Measurements from ENCODE around the gene ASCC1.
"Not testable (repeated sequence)": the region's sequence is repeated elsewhere in the genome, so short reads cannot be mapped to it uniquely, and the experiment has no call there.

ASCC1 gene

DNA sequence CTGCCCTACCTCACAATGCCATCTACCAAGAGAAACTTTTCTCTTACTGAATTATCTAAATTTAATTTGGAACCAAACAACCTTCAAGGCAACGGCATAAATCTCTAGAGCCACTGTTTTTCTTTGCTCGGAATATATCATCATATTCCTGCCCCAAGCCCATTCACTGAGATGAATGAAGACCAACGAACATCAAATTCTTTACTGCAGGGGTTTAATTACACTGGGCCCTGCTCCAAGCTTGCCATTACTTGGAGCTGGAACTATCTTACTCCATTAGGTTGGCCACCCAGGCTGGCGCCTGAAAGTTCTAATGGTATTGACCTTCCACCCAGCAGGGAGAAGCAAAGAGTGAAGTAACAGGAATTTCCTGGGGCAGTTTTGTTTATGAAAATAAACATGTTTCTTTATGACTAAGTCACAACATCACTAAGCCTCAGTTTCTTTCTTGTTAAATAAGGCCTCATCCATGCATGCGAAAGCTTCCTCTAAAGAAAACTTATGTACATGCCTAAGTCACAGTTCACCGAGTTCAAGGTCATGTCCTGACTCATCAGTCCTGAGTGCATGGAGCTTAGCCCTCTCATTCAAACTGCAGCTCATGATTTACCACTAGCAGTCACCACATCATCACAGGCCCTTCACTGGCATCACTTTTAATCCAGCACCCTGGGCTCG, 42.3 kb downstream of the ASCC1 start:
- in situ Hi-C loops (cut with MboI; ENCODE audit: low sequenced_read_pairs): no loop called here

DNA sequence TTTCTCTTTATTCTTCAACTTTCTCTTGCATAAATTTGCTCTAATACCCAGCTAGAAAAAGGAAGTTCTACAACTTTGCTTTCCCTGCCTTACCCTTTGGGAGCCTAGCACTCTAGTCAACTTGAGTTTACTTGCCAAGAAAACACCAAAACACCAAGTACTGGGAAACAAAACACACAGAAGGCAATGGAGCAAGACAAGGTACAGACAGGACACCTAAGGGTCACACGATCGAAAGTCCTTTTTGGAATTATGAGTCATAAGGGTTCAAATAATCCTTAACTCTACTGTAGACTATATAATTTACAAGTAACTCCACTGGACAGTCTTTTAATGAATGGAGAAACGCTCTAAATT, 42.8 kb downstream of the ASCC1 start:
- in situ Hi-C loops (cut with MboI; ENCODE audit: low sequenced_read_pairs): no loop called here

DNA sequence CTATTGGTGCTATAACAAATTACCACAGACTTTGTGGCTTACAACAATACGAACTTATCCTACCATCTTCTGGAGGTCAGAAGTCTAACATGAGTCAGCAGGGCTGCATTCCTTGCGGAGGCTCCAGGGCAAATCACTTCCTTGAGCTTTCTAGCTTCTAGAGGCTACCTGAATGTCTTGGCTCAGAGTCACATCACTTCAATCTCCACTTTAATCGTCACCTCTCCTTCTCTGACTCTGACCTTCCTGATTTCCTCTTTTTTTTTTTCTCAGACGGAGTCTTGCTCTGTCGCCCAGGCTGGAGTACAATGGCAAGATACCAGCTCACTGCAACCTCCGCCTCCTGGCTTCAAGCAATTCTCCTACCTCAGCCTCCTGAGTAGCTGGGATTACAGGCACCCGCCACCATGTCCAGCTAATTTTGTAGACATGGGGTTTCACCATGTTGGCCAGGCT, 44.9 kb downstream of the ASCC1 start:
- in situ Hi-C loops (cut with MboI; ENCODE audit: low sequenced_read_pairs): no loop called here

DNA sequence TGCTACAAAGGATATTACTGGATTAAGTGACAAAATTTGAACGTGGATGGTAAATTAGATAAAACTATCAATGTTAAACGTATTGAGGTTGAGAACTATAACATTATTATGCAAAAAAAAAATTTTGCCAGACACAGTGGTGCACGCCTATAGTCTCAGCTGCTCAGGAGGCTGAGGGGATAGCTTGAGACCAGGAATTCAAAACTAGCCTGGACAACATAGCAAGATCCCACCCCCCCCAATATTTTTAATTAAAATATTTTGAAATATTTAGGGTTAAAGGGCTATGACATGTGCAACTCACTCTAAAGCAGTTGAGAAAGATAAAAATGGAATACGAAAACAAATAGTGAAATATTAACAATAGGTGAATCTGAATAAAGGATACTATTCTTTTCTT, 45.3 kb downstream of the ASCC1 start:
- in situ Hi-C loops (cut with MboI; ENCODE audit: low sequenced_read_pairs): no loop called here

DNA sequence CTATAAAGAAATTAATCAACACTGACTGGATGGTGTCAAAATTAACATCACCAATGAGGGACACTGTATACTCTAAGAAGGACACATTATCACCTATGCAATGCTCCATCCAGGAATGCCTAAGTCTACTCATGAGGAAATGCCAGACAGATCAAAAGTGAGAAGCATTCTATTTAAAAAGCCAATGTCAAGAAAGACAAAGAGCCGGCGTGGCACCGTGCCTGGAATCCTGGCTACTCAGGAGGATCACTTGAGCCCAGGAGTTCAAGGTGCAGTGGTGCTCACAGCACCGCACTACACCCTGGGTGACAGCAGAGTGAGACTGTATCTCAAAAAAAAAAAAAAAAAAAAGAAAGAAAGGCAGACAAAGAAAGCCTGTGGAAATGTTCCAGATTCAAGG, 45.8 kb downstream of the ASCC1 start:
- in situ Hi-C loops (cut with MboI; ENCODE audit: low sequenced_read_pairs): no loop called here

DNA sequence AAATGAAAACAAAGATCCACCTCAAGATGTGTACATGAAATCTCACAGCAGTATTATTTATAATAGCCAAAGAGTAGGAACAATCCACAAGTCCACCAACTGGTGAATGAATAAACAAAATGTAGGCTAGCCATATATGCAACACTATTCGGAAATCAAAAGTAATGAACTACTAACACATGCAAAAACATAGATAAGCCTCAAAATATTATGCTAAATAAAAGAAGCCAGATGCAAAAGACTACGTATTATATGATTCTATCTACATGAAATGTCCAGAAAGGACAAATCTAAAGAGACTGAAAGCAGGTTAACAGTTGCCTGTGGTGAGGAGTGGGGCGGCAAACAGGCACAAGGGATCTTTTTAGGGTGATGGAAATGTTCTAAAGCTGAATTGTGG, 49.0 kb downstream of the ASCC1 start:
- in situ Hi-C loops (cut with MboI; ENCODE audit: low sequenced_read_pairs): no loop called here

DNA sequence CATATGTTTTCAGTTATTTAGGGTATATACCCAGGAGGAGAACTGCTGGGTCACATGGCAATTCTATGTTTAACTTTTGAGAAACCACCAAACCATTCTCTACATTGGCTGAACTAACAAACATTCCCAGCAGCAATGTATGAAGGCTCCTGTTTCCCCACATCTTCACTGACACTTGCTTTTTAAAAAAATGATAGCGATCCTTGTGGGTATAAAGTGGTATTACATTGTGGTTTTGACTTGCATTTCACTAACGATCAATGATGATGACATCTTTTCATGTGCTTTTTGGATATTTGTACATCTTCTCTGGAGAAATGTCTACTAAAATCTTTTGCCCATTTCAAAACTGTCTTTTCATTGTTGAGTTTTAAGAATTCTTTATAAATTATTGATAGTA, 51.5 kb downstream of the ASCC1 start:
- in situ Hi-C loops (cut with MboI; ENCODE audit: low sequenced_read_pairs): no loop called here

DNA sequence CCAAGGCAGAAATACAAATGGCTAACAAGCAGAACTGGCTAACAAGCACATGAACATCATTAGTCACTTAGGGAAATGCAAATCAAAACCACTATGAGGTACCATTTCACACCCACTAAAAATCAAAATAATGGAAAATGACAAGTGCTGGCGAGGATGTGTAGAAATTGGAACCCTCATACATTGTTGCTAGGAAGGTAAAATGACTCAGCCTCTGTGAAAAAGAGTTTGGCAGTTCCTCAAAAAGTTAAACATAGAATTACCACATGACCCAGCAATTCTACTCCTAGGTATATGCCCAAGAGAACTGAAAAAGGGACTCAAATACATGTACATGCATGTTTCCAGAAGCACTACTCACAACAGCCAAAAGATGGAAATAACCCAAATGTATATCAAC, 53.1 kb downstream of the ASCC1 start:
- in situ Hi-C loops (cut with MboI; ENCODE audit: low sequenced_read_pairs): no loop called here

DNA sequence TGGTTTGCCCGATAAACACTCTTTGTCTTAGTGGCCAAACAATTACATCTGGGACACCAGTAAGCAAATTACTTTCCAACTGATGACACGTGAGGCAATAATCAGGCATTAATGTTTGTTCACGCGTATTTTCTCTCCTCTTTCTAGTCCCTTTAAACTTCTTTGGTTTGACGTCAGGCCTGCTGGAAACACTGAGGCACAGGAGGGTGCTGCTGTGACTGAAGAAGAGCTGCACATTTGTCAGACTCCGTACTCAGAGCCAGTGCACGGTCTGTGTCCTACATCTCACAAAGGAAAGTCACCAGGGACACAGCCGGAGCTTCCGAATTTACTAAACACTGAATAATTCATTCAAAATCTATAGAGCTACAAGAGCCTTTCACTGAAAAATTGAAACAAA, 57.9 kb downstream of the ASCC1 start:
- in situ Hi-C loops (cut with MboI; ENCODE audit: low sequenced_read_pairs): no loop called here

DNA sequence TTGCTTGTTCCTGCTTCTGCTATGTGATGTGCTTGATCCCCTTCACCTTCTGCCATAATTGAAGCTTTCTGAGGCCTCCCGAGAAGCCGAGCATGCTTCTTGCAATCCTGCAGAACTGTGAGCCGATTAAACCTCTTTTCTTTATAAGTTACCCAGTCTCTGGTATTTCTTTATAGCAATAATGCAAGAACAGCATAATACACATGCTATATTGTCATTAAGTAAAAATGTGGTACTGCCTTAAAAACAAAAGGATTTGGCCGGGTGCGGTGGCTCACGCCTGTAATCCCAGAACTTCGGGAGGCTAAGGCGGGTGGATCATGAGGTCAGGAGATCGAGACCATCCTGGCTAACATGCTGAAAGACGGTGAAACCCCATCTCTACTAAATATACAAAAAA, 59.9 kb downstream of the ASCC1 start:
- in situ Hi-C loops (cut with MboI; ENCODE audit: low sequenced_read_pairs): no loop called here

DNA sequence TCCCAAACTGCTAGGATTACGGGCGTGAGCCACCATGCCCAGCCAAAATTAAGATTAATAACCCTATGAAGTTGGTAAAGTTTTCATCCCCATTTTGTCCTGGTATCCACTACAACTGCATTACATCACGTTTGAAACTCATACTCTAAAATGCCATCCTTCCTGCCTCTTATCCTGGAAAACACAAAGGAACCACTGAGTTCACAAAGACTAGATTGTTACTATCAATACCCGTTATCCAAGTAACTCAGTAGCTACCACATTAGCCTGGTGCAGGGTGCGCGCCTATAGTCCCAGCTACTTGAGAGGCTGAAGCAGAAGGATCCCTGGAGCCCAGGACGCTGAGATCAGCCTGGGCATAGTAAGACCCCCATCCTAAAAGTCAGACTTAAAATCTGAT, 63.8 kb downstream of the ASCC1 start:
- in situ Hi-C loops (cut with MboI; ENCODE audit: low sequenced_read_pairs): no loop called here

DNA sequence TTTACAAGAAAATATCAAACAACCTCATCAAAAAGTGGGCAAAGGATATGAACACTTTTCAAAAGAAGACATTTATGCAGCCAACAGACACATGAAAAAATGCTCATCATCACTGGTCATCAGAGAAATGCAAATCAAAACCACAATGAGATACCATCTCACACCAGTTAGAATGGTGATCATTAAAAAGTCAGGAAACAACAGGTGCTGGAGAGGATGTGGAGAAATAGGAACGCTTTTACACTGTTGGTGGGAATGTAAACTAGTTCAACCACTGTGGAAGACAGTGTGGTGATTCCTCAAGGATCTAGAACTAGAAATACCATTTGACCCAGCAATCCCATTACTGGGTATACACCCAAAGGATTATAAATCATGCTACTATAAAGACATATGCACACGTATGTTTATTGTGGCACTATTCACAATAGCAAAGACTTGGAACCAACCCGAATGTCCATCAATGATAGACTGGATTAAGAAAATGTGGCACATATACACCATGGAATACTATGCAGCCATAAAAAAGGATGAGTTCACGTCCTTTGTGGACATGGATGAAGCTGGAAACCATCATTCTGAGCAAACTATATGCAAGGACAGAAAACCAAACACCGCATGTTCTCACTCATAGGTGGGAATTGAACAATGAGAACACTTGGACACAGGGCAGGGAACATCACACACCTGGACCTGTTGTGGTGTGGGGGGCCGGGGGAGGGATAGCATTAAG, 65.2 kb downstream of the ASCC1 start:
- in situ Hi-C loops (cut with MboI; ENCODE audit: low sequenced_read_pairs): not testable (repeated sequence)

DNA sequence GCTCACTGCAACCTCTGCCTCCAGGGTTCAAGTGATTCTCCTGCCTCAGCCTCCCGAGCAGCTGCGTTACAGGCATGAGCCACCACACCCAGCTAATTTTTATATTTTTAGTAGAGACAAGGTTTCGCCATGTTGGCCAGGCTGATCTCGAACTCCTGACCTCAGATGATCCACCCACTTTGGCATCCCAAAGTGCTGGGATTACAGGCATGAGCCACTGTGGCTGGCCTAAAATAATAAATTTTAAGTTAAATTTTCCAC, 68.8 kb downstream of the ASCC1 start:
- in situ Hi-C loops (cut with MboI; ENCODE audit: low sequenced_read_pairs): loop anchor here (25.0 kb wide), 1 partner anchor 190 kb away; no protein-coding TSS in a partner anchor

DNA sequence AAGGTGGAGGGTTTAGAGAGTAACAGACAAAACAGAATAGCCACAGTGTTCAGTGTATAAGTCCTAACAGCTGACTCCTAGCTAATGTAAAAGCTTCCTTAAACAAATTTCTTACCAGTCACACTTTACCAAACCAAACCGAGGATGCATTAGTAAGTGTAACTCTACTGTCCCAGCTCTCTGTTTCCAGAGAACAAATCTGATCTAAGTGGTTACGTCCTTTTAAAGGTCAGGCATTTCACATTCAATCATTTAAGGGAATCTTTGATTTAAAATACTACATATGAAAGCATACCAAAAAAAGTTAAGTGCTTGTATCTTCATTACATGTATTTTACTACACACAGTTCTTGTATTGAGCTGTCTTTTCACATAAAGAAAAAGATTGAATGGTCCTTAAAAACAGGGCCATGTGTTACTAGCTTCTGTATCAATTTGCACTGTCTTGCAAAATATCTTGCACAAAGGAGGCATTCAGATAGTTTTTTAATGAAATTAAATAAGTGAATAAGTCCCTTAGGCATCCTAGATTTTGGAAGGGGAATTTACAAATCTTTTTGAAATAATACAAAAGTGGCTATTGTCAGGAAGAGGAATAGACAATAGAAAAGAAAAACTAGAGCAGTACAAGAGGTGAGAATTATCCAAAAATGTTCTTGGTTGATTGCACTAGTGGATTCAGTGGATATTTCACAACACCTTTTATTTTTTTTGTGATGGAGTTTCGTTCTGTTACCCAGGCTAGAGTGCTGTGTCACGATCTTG, 69.3 kb downstream of the ASCC1 start:
- in situ Hi-C loops (cut with MboI; ENCODE audit: low sequenced_read_pairs): loop anchor here (25.0 kb wide), 1 partner anchor 191 kb away; no protein-coding TSS in a partner anchor

DNA sequence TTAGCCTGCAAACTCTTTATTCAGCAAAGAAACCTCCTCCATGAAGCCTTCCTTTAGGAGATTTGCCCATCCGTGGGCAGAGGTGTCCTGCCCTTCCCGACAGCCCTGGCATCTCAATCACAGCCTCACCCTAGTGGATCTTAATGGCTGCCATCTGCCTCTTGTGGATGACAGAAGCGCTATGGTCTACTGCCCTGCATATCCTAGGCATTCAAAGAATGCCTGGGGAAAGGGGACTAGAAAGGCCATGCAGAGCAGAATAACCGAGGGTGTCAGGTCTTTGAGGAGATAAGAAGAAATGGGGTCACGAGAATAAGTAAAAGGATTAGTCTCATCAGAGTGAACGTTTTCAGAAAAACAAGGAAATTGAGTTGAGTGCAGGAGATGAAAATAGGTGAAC, 70.0 kb downstream of the ASCC1 start:
- in situ Hi-C loops (cut with MboI; ENCODE audit: low sequenced_read_pairs): loop anchor here (25.0 kb wide), 1 partner anchor 191 kb away; no protein-coding TSS in a partner anchor

DNA sequence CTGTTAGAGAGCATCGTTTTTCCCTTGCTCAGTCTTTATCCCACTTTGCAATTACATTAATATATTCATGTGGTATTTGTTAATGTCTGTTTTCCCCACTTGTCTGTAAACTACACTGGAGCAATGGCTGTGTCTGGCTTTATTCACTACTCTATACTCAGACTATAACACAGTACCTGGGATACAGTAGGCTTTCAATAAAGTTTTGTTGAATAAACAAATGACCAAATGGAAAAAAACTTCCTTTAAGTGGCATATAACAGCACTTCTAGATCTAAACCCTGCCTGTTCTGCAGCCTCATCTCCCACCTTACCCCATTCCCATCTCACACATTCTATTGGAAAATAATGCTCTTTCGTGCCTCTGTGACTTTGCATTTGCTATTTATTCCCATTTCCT, 70.4 kb downstream of the ASCC1 start:
- in situ Hi-C loops (cut with MboI; ENCODE audit: low sequenced_read_pairs): loop anchor here (25.0 kb wide), 1 partner anchor 192 kb away; no protein-coding TSS in a partner anchor

DNA sequence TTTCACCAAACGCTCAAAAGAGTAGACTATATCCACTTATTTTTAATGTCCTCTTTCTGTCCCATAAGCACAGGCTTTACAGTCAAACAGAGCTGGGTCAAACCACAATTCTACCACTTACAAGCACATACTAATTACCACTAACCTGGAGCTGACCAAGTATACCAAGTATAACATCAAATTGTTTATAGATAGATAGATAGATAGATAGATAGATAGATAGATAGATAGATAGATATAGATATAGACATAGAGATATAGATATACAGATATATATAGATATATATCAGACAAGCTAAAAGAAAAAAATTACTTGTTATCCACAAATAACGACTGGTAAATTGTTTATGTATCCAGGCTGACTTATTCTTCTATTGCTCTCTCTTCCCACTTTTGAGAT, 75.2 kb downstream of the ASCC1 start:
- in situ Hi-C loops (cut with MboI; ENCODE audit: low sequenced_read_pairs): loop anchor here (25.0 kb wide), 1 partner anchor 196 kb away; no protein-coding TSS in a partner anchor

DNA sequence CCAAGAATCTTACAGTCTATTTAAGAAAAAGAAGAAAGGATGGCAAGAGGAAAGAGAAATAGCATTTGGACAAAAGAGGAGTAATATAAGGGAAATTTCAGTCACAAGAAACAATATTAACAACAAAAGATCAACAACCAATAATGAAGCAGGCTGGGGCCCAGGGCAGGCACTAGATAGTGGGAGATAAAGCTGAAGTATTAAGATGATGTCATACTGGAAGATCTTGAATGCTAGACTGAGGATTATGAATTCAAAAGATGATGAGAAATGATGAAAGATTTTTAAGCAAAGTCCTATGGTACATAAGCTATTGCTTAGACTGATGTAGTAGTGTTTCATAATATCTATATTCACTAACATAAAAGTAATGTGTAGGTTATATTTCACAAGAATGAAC, 75.9 kb downstream of the ASCC1 start:
- in situ Hi-C loops (cut with MboI; ENCODE audit: low sequenced_read_pairs): loop anchor here (25.0 kb wide), 1 partner anchor 197 kb away; no protein-coding TSS in a partner anchor

DNA sequence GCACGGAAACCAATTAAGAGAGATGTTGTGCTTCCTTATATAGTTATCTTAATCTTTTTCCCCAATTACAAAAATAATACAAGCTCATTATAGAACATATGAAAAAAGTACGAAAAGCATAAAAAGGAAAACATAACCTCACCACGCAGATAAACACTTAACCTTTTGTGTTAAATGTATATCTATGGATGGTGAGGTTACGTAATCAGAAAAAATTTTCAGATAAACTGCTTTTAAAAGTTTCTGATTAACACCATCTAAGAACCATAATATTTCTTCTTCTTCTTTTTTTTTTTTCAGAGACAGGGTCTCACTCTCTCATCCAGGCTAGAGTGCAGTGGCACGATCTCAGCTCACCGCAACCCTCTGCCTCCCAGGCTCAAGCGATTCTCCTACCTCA, 78.5 kb downstream of the ASCC1 start:
- in situ Hi-C loops (cut with MboI; ENCODE audit: low sequenced_read_pairs): loop anchor here (25.0 kb wide), 1 partner anchor 200 kb away; no protein-coding TSS in a partner anchor

DNA sequence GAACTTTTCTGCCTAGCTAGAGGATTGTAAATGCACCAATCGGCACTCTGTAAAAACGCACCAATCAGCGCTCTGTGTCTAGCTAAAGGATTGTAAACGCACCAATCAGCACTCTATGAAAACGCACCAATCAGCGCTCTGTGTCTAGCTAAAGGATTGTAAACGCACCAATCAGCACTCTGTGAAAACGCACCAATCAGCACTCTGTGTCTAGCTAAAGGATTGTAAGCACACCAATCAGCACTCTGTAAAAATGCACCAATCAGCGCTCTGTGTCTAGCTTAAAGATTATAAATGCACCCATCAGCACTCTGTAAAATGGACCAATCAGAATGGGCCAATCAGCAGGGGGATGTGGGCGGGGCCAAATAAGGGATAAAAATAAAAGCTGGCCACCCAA, 79.9 kb downstream of the ASCC1 start:
- in situ Hi-C loops (cut with MboI; ENCODE audit: low sequenced_read_pairs): loop anchor here (25.0 kb wide), 1 partner anchor 201 kb away; no protein-coding TSS in a partner anchor
